SK-N-SH (cell line): Measurements from ENCODE around the gene PRELID3B. TPM values are rescaled to one million over a fixed set of nuclear protein-coding genes. Genes with fewer than 3 reads are reported as not detected.

Source experiments
- CTCF ChIA-PET: fragments of 300-600, 350-600 bp; formaldehyde crosslinking; extraction: SDS; loops from one replicate; lab custom pipeline; 2021; lab: Yijun Ruan, JAX
- POLR2A ChIA-PET: fragments of 350-600 bp; sonication (Branson Sonifier 250); formaldehyde crosslinking; extraction: SDS; loops from one replicate; lab custom pipeline; 2020; ENCODE audit warnings: antibody characterized with exemption, inconsistent platforms; lab: Yijun Ruan, JAX
- DNase-seq: peaks from one replicate; pipeline ENCODE4 v3.0.0; 2012
- H2AFZ ChIP-seq: fragments of 200-600 bp; sonication (generic); 2 replicates; pipeline ENCODE4 v1.8.1; 2016; ENCODE audit warnings: antibody characterized with exemption, mild to moderate bottlenecking, low read depth
- H3F3A ChIP-seq: fragments of 200-600 bp; sonication (generic); replicated peaks from 2 replicates; pipeline ENCODE3; 2016; ENCODE audit warnings: antibody characterized with exemption, mild to moderate bottlenecking; ENCODE audit not compliant: insufficient read depth
- H3K27ac ChIP-seq, 2 experiments: fragments of 200-500 bp in 1 of 2; fragments of 200-600 bp in 1 of 2; sonication (Bioruptor generic) in 1 of 2; sonication (generic), shearing (Covaris generic) in 1 of 2; 2 replicates each; pipeline versions ENCODE4 v1.5.1 to v1.6.1; 2014 to 2016; ENCODE audit warnings: low read depth in 2 of 2, inconsistent platforms in 1 of 2, low read length in 1 of 2, mild to moderate bottlenecking in 1 of 2, mixed read lengths in 1 of 2
- H3K27me3 ChIP-seq: fragments of 200-600 bp; sonication (generic), shearing (Covaris generic); 2 replicates; pipeline ENCODE4 v1.6.1; 2016; ENCODE audit warnings: mixed run types; ENCODE audit not compliant: insufficient read depth
- H3K36me3 ChIP-seq, 2 experiments: fragments of 200-500 bp in 1 of 2; fragments of 200-600 bp in 1 of 2; sonication (Bioruptor generic) in 1 of 2; sonication (generic) in 1 of 2; replicated peaks in 1 of 2; 2 replicates each; pipeline versions ENCODE3 to v1.5.1; 2014 to 2016; ENCODE audit warnings: low read length in 1 of 2, mild to moderate bottlenecking in 1 of 2; ENCODE audit not compliant: insufficient read depth in 2 of 2, control insufficient read depth in 1 of 2
- H3K4me1 ChIP-seq, 2 experiments: fragments of 200-500 bp in 1 of 2; fragments of 200-600 bp in 1 of 2; sonication (Bioruptor generic) in 1 of 2; sonication (generic), shearing (Covaris generic) in 1 of 2; 2 replicates each; pipeline versions ENCODE4 v1.5.1 to v1.6.1; 2014 to 2016; ENCODE audit warnings: low read depth in 1 of 2, low read length in 1 of 2, mixed run types in 1 of 2; ENCODE audit not compliant: insufficient read depth in 2 of 2, control insufficient read depth in 1 of 2
- H3K4me2 ChIP-seq: fragments of 200-600 bp; sonication (generic), shearing (Covaris generic); 2 replicates; pipeline ENCODE4 v1.6.1; 2017; ENCODE audit warnings: mixed run types
- H3K4me3 ChIP-seq, 2 experiments: fragments of 200-500 bp in 1 of 2; fragments of 200-600 bp in 1 of 2; sonication (Bioruptor generic) in 1 of 2; sonication (generic), shearing (Covaris generic) in 1 of 2; 2 replicates each; pipeline versions ENCODE4 v1.5.1 to v1.8.1; 2014 to 2016; ENCODE audit warnings: low read depth in 2 of 2, inconsistent platforms in 1 of 2, low read length in 1 of 2, mild to moderate bottlenecking in 1 of 2, mixed read lengths in 1 of 2, moderate library complexity in 1 of 2
- H3K79me2 ChIP-seq: fragments of 200-600 bp; sonication (generic); 2 replicates; pipeline ENCODE4 v1.8.1; 2017; ENCODE audit warnings: mild to moderate bottlenecking; ENCODE audit not compliant: insufficient read depth
- H3K9ac ChIP-seq: fragments of 200-600 bp; sonication (generic); 2 replicates; pipeline ENCODE4 v1.6.1; 2017; ENCODE audit warnings: mixed run types
- H3K9me2 ChIP-seq: fragments of 200-600 bp; sonication (generic); 2 replicates; pipeline ENCODE4 v1.6.1; 2017; ENCODE audit warnings: mixed run types
- H3K9me3 ChIP-seq: fragments of 200-600 bp; sonication (generic); 2 replicates; pipeline ENCODE4 v1.6.1; 2017; ENCODE audit warnings: mixed run types, mild to moderate bottlenecking, moderate library complexity
- H4K20me1 ChIP-seq: fragments of 200-600 bp; sonication (generic); 2 replicates; pipeline ENCODE4 v1.6.1; 2017; ENCODE audit warnings: mild to moderate bottlenecking, mixed run types; ENCODE audit not compliant: insufficient read depth
- CHD2 ChIP-seq: fragments of 150-350 bp; IDR thresholded peaks from 2 replicates; pipeline ENCODE4 v1.6.1; 2018; ENCODE audit warnings: low read length; ENCODE audit not compliant: partially characterized antibody
- ELF1 ChIP-seq: IDR thresholded peaks from 2 replicates; pipeline ENCODE4 v1.4.0; 2012
- EP300 ChIP-seq, 2 experiments: IDR thresholded peaks; 2 replicates each; pipeline versions ENCODE4 v1.4.0 to v1.6.1; 2012; ENCODE audit warnings: borderline replicate concordance in 1 of 2, low read depth in 1 of 2, low read length in 1 of 2
- EZH2phosphoT487 ChIP-seq: fragments of 200-600 bp; sonication (generic); IDR thresholded peaks from 2 replicates; pipeline ENCODE4 v1.6.1; 2017; ENCODE audit warnings: low read depth, mixed run types, mild to moderate bottlenecking, antibody characterized with exemption, moderate library complexity, borderline replicate concordance
- FOSL2 ChIP-seq: IDR thresholded peaks from 2 replicates; pipeline ENCODE4 v1.4.0; 2012; ENCODE audit warnings: low read depth, mild to moderate bottlenecking, moderate library complexity, borderline replicate concordance
- MEF2A ChIP-seq: IDR thresholded peaks from 2 replicates; pipeline ENCODE4 v1.4.0; 2012; ENCODE audit warnings: low read depth, borderline replicate concordance
- RAD21 ChIP-seq: IDR thresholded peaks from 2 replicates; pipeline ENCODE4 v1.6.1; 2012; ENCODE audit warnings: mild to moderate bottlenecking, low read length
- TCF12 ChIP-seq: IDR thresholded peaks from 2 replicates; pipeline ENCODE4 v1.4.0; 2012
- TEAD4 ChIP-seq: IDR thresholded peaks from 2 replicates; pipeline ENCODE4 v1.4.0; 2012; ENCODE audit warnings: mild to moderate bottlenecking, borderline replicate concordance; ENCODE audit not compliant: insufficient read depth
- USF1 ChIP-seq: IDR thresholded peaks from 2 replicates; pipeline ENCODE4 v1.4.0; 2012; ENCODE audit warnings: low read depth, borderline replicate concordance
- USF2 ChIP-seq: fragments of 150-350 bp; IDR thresholded peaks from 2 replicates; pipeline ENCODE4 v1.6.1; 2017; ENCODE audit warnings: antibody characterized with exemption, low read length, low read depth, borderline replicate concordance
- YY1 ChIP-seq: IDR thresholded peaks from 2 replicates; pipeline ENCODE4 v1.4.0; 2012; ENCODE audit warnings: low read depth, mild to moderate bottlenecking
- WGBS: methylation state at CpG from one replicate; pipeline ENCODE4 v1.1.6; 2017; ENCODE audit warnings: low lambda C conversion rate; 5-methylcytosine and 5-hydroxymethylcytosine counted together
- polyA plus RNA-seq, 3 experiments: library from polyadenylated mRNA; depleted of rRNA; stranded (reverse); fragments of >200 nt; gene quantifications; 2 replicates each; pipeline ENCODE4 v1.2.3, GENCODE V29; 2012
- TF ChIP-seq, protein P1 (sequence below): IDR thresholded peaks from 2 replicates; pipeline ENCODE4; 2012
- TF ChIP-seq, protein P2 (sequence below): fragments of 150-350 bp; IDR thresholded peaks from 2 replicates; pipeline ENCODE4 v1.6.1; 2016; ENCODE audit warnings: mild to moderate bottlenecking, low read depth, low read length

The PRELID3B gene
- polyA plus RNA-seq, 1 of the 3 experiments (the other 2 are of a cell fraction), result 20.9 TPM

DNA sequence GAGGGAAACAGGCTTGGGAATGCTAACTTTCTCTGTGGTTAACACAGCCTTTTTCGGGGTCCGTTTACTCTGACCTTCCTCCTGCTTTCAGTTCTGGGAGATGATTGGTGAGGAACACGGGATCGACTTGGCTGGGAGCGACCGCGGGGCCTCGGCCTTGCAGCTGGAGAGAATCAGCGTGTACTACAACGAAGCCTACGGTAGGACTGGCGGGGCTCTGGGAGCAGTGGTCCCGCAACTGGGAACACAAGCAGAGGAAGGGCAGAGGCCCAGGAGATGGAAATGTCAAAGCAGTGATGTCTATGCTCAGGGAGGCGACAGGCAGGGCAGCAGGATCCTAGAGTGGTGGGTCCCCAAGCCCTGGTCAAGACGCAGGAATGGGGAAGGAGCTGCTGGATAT is 19.8 kb downstream of the PRELID3B start:
- no peaks in the 10 kb centered on the region for H3K27me3 ChIP-seq
- 95% methylated on average over 15 of the region's 15 CpGs for WGBS
- H3K36me3 ChIP-seq, result peaks cover 32 to 46% of the 10 kb centered on the region in 2 experiments
- H3K4me1 ChIP-seq, result peaks cover 6 to 17% of the 10 kb centered on the region in 2 experiments; a peak in 3 of 4 replicates
- H3K9me2 ChIP-seq, result no peaks in the 10 kb centered on the region
- no peak overlapping the region for H3K9ac ChIP-seq
- H3K79me2 ChIP-seq, result peaks cover 45% of the 10 kb centered on the region
- H3K9me3 ChIP-seq, result no peaks in the 10 kb centered on the region
- H3K27ac ChIP-seq, result no peak overlapping the region; a peak in 1 of 4 replicates
- ChIA-PET CTCF (no interaction called here), POLR2A (no interaction called here)
- H3K4me3 ChIP-seq, result no peak overlapping the region
- H3F3A ChIP-seq, result peaks cover 19% of the 10 kb centered on the region
- H4K20me1 ChIP-seq, result peaks cover 24% of the 10 kb centered on the region
- TF ChIP-seq USF2 (no peak), TEAD4 (no peak), CHD2 (no peak), YY1 (no peak), MEF2A (no peak), FOSL2 (no peak), TCF12 (no peak), EP300 (IDR thresholded peaks at IDR 0.05; ENCODE audit: borderline replicate concordance in 1 of 2, low read depth in 1 of 2, low read length in 1 of 2) (no peak), EZH2phosphoT487 (no peak), ELF1 (no peak), USF1 (no peak), RAD21 (no peak)
- TF ChIP-seq, protein P1, sequence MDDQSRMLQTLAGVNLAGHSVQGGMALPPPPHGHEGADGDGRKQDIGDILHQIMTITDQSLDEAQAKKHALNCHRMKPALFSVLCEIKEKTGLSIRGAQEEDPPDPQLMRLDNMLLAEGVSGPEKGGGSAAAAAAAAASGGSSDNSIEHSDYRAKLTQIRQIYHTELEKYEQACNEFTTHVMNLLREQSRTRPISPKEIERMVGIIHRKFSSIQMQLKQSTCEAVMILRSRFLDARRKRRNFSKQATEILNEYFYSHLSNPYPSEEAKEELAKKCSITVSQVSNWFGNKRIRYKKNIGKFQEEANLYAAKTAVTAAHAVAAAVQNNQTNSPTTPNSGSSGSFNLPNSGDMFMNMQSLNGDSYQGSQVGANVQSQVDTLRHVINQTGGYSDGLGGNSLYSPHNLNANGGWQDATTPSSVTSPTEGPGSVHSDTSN, result no peak
- TF ChIP-seq, protein P2, sequence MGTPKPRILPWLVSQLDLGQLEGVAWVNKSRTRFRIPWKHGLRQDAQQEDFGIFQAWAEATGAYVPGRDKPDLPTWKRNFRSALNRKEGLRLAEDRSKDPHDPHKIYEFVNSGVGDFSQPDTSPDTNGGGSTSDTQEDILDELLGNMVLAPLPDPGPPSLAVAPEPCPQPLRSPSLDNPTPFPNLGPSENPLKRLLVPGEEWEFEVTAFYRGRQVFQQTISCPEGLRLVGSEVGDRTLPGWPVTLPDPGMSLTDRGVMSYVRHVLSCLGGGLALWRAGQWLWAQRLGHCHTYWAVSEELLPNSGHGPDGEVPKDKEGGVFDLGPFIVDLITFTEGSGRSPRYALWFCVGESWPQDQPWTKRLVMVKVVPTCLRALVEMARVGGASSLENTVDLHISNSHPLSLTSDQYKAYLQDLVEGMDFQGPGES, result no peak
- no peak overlapping the region for H2AFZ ChIP-seq
- no peak for DNase-seq
- no peak overlapping the region for H3K4me2 ChIP-seq
